ENCODE data around the gene ANXA6.

The ANXA6 gene

DNA sequence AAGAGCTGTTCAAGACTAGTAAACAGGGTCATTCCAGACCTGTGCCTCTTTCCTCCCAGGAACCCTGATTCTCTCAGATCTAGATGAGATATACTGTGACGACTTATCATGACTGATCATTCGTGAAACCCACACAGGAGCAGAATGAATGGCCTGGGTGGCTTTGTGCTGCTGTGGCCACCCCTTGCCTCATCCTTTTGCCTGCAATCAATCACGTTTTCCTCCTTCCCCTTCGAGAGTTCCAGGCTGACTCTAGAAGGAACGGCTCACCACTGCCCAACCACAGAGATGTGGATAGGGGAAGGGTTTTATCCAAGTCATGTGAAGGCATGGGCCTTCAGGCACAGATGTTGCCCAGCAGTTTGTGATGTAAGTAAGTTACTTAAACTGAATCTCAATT lies 5.8 kb downstream of the ANXA6 start:
- DNase-seq = no peak

DNA sequence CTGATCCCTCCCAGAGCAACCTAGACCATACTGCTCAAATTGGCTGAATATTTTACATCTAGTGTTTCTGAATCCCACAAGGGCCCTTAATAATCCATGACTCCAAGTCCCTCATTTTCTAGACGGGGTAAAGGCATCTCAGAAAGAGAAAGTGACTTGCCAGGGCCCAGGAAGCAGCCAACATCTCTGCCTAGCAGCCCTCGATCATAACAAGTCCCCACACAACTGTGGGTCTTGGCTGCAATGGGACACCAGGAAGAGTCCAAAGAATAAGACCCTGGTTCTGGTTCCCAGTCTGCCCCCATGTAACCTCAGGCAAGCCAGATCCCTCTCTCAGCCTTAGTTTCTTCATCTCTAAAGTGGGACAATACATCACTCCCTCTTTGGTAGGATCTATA lies 6.3 kb downstream of the ANXA6 start:
- DNase-seq = no peak

DNA sequence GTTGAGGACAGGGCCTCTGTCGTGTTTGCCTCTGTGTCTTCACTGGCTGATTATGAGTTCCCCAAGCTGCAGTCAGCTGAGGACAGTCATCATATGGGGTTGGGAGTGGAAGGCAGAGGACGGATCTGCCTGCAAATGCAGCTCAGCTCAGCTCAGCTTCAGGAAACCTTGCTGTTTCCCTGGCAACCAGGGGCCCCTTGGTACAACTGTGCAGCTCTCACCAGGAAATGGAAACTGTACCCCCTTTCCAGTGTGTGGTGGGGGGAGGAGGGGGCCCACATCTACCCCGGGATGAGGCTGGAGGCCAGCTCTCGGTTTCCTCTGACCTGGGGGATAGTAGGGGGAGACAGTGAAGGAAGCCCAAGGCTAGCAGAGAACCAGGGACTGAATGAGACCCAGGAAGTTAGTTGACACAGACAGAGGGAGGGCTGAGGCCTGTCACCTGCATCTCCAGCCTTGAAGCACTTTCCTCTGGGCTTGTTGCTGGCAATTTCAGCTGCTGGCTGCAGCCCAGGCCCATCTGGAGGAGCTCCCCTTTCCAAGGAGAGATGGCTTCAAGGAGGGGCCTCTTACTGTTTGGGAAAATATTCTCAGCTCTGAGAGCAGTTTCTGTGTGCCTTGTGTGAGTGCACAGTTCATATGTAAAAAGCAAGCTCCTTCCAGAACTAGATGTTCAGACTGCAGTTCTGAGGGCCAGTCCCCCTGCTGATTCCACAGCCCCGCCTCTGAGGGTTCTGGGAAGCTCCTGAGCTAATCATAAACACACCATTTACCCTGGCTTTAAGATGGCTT lies 6.9 kb downstream of the ANXA6 start:
- peak; percentile 71 for DNase-seq

DNA sequence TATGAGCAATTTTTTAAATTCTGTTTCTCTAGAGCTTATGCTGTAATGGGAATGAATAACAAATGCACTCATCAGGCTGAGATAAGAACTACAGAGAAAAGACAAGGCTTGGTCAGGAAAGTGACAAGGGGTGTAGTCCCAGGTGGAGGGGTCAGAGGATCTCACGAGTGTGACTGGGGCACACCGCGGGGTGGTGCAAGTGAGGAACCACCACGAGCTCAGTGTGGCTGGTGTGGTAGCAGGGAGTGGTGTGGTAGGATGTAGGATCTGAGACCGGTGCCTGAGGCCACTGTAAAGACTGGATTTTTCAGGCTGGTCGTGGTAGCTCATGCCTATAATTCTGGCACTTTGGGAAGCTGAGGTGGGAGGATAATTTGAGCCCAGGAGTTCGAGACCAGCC lies 9.0 kb downstream of the ANXA6 start:
- no peak for DNase-seq

DNA sequence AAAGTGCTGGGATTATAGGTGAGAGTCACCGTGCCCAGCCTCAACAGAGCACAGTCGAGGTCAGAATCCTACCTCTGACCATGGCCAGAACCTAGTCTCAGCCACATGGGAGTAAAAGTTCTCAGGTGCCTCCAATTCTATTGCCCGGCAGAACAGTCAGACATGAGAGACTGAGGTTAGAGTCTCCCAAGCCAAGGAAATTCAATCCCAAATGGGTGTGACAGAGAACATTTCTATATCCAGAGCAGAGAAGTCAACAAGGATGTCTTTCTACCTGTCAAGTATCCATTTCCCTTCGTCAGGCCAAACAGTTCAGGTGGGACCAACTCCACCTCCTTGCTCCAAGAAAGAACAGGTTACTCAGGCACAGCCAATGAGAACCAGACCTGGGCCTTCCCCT lies 10.5 kb downstream of the ANXA6 start:
- no peak for DNase-seq

DNA sequence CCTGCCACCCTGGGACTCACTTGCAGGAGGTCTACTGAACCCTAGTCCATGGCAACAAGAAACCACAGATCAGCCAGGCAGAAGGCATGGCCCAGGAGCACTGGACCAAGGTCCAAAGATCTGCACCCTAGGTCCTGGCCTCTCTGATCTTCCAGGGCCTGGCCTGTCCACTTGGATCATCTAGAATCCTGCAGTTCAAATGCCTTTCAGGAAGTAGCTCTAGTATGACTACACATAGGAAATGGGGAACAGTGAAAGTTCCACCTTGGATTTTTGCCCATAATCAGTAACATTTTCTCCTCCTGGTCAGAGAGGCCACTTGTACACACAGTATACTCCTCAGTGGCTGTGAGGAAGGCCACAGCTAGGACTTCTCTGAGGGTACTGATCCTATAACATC lies 11.5 kb downstream of the ANXA6 start:
- DNase-seq = no peak

DNA sequence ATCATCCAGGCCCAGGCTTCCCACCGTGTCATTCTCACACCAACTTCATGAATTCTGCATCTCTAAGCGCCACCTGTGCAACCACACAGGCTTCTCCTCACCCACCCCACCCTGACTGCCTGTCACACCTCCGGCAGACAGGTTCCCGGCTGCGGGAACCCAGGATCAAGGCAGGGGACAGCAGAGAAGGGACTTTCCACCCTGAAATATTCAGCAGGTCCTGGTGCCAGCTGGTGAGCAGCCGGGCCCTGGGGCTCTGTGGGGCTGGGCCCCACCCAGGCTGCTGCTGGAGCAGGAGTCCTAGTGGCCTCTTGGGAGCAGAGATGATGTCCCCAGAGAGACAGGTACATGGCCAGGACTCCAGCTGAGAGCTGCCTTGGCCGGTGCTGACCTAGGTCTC lies 12.7 kb downstream of the ANXA6 start:
- DNase-seq = no peak

DNA sequence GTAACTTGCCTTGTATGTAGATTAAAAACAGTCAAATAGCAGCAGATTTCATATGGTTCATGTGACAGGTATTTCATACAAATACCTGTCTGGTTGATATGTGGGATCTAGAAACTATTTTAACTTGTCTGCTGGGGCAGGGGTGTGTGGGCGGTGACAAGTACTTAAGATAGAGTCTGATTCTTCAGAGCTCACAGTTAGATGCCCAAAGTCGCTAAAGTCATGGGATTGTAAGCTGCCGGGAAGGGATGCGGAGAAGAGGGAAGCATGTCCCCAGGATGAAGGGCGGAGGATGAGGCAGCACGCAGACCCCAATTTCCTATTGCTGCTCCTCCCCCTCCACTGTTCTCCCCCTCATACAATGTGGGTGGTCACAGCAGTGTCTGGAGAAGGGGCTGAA lies 13.3 kb downstream of the ANXA6 start:
- DNase-seq = no peak

DNA sequence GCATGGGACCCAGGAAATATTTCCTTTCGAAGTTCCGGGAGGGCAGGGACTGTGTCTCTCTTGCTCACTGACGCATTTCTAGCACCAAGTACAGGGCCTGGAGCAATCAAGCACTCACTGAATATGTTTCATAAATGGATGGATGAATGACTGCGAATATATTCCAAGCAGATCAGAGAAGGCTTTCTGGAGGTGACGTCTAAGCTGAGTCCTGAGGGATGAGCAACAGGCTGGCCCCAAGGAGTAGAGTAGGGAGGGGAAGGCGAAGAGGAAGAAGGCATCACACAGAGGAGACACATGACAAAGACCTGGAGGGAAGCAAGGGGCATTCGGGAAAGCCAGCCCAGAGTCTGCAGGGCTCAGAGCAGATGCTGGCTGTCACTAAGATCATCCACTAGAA lies 13.9 kb downstream of the ANXA6 start:
- DNase-seq = no peak

DNA sequence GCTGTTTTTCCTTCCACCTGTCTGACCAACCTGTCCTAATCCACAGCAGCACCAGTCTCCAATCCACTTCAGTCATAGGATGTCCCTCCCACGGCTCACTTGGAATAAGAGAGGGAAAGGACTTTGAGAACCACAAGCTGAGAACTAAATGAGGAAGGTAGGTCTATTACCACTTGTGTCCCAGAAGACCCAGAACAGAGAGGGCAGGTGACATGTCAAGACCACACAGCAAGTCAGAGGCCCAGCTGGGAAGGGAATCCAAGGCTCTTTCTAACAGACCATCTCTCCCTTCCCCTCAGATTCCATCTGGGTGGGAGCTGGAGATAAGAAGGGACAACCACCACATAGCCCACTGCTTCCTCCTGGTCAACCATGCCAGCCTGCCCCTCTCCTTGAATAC lies 14.6 kb downstream of the ANXA6 start:
- no peak for DNase-seq

DNA sequence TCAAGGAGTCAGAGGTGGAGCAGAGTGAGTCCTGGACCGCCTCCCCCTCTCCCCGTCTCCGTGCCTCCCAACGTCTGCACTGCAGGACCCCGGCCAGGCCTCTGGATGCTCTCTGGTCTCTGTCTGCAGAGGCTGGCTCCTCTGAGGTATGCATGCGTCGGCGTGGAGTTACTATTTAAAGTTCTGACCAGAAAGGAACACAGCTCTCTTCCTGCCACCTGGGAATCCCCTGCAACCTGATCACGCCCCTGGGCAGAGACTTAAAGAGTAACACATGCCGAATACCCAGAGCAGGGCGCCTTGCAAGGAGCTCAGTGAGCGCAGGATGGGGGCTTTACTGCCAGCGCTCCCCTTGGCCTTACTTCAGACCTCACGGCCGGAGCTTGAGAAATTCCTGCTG lies 16.0 kb downstream of the ANXA6 start:
- DNase-seq = peak; percentile 49

DNA sequence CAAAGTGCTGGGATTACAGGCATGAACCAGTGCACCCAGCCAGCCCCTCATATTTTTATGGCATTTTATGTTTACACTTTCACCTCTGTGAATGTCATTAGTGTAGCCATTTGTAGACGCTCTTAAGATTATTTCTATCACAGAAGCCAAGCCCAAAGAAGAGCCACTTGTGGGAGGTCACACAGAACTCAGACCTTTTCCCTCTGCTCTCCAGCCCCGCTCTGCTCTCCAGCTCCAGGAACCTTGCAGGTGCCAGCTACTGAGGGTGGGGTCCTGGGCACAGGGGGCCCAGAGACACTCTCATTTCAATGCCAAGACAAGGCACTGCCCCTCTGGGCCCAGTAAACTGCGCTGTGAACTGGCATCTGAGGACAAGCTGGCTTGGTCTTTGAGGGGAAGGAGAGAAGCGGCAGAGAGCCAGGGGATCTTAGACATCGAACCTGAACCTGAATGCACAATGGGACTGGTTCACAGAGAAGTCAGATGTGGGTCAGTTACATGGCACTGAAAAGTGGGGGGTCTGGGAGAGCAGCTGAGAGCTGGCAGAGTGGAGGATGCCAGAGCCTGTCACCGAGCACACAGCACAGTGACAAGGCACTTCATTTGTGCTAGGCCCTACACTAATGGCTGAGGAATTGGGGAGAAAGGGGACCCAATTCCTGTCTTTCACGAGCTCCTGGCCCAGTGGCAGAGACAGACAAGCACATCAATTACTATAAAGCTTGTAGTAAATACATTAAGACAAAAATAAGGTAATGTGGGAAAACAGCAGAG lies 16.7 kb downstream of the ANXA6 start:
- no peak for DNase-seq

DNA sequence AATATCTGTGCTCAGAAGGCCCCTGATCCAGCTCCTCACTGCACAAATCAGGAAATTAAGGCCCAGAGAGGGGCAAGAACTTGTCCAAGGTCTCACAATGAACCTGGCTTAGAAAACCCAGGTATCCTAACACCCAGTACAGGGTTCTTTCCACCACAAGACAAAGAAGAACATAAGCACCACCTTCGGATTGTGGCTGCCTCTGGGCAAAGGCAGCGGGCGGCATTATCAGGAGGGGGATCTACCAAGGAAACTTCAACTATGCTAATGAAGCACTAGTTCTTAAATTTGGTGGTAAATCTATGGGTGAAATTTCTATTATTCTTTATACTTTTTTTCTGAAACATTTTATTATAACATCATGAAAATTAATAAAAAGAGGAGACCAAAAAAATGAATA lies 17.9 kb downstream of the ANXA6 start:
- no peak for DNase-seq

DNA sequence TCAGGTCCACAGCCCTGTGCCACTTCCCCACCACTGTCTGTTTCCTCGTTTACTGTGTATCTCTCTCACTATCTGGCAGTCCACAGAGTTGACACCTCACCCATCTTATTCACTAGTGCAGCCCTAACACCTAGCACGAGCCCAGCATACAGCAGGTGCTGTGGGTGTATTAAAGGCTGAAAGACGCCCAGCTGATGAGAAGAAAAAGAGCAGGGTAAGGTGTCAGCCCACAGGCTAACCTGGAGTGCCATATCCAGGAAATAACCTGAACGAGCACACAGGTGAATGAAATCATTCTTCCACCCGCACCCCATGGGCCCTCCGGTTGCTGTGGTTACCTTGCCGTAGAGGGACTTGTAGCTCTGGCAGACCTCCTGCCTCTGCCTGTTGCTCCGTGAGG lies 18.6 kb downstream of the ANXA6 start:
- DNase-seq = no peak

DNA sequence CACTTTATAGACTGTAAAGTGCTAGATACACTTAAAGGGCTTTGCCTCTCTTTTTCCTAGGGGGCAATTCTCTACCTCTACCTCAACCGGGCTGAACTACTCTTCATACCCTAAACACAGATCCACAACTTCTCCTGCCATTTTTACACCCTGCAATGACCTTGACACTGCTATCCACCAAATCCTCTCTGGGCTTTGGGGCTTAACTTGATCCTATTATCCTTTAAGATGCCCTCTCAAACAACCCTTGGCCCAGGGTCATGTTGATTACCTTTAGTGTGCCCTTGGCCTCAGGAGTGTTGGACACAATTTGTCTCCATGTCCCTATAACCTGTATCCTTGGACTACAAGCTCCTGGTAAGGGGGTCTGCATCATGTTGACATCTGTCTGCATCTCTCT lies 19.5 kb downstream of the ANXA6 start:
- no peak for DNase-seq

DNA sequence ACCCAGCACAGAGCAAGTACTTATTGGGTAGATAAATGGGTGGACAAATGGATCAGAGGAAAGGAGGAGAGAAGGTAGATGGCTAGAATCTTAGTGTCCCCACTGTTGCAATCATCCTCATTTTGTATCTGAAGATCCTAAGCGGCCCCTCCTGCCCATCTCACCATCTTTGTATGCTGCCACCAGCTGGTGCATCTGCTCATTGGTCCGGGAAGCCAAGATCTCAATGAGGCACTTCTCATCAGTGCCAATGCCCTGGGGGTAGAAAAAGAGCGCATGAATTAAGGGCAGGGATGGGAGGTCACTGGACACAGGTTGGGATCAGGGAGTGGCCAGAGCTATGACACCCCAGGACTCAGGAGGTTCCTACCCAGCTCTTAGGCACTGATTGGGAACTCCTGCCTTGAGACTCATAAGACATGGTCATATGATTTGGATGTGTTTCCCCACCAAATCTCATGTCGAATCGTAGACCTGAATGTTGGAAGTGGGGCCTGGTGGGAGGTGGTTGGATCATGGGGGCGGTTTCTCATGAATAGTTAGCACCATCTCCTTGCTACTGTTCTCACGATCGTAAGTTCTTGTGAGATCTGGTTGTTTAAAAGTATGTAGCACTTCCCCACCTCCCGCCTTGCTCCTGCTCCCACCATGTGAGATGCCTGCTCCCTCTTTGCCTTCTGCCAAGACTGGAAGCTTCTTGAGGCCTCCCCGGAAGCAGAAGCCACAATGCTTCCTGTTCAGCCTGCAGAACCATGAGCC lies 20.3 kb downstream of the ANXA6 start:
- DNase-seq = no peak

DNA sequence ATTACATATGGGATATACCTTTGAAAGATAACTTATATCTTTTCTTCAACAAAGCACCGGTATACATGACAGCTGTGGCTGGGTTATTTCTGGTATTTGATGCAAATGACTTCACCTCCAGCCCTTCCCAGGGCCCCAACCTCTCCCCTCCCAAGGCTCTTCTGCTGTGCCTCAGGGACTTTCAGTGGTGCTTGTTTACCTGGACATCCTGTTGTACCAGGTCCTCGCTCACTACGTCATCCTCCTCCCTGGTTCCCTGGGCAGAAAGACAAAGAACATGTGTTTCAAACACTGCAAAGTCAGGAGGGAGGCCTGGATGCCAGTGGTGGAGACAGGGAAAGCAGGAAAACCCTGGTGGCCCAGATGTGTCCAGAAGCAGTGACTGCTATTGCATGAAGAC lies 23.4 kb downstream of the ANXA6 start:
- DNase-seq = no peak

DNA sequence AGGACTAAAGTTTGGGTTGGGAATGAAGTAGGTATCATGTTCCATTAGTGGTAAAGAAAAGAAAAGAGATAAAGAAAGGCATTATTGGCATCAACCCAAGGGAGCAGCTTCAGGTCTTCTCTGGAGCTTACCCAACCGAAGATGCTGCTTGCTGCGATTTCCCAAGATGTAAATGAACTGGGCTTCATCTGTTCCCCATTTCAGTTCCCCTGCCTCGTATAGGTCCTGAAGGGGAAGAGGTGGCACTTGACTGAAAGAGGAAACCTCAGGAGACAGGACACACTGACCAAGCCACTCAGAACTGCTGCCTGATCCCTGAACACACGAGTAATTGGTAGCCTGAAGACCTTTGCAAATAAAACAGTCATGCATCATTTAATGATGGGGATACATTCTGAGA lies 24.6 kb downstream of the ANXA6 start:
- no peak for DNase-seq

DNA sequence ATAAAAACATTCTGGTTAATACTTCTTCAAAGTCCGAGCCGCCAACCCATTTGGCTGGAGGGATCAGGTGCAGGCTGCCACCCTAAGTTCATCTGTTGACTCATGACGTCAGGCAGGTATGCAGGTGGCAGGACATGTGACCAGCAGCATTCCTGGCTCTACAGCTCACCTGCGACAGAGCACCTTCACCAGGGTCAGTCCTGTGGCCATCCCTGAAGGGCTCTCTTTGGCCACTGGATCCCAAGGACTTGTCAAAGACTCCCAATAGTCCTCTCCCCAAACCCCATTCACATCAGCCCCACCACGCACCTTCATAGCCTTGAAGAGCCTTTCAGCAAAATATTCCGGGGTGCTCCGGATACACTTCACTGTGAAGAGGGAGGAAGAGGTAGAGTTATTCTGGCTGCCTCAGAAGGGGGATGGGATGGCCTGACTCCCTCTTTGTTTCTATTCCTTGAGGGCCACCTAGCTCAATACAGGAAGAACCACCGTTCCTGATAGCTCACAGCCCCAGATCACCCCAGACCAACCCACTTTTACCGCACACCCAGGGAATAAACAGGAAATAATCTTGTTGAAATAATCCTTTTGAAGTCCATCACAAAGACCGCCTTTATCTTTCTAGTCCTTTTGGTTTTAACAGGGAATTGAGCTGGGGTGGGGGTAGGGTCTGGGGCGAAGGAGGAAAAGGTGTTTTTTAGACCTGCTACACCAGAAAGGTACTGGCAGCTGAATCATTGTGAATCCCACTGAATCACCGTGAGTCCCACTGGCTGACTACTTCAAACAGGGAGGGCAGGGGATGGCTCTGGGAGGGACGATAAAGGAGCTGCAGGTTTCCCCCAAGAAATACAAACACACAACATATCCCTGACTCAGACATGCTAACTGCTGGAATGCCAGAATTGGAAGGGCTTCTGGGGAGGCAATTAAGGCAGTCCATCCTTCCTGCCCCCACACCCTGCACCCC lies 26.4 kb downstream of the ANXA6 start:
- DNase-seq = no peak

DNA sequence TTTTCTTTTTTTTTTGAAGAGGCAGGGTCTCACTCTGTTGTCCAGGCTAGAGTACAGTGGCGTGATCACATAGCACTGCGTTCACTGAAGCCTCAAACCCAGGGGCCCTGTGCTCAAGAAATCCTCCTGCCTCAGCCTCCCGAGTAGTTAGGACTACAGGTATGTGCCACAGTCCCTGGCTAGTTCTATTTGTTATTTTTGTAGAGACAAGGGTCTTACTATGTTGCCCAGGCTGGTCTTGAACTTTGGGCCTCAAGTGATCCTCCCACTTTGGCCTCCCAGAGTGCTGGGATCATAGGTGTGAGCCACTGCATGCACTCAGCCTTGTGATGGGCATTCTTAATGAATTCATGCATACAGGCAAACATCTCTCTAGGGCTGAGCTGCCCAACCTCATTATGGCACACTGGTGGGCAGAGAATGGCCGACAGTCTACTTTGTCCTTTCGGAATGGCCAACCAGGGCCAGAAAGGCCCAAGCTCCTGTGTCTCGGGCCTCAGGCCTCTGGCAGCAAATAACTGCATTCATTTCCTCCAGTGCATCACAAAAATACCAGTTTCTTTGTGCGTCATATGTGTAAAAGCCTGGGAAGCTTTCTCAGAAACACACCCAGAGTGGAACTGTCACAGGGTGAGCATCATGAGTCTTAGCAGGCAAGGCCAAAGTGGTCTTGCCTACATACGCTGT lies 27.2 kb downstream of the ANXA6 start:
- no peak for DNase-seq

DNA sequence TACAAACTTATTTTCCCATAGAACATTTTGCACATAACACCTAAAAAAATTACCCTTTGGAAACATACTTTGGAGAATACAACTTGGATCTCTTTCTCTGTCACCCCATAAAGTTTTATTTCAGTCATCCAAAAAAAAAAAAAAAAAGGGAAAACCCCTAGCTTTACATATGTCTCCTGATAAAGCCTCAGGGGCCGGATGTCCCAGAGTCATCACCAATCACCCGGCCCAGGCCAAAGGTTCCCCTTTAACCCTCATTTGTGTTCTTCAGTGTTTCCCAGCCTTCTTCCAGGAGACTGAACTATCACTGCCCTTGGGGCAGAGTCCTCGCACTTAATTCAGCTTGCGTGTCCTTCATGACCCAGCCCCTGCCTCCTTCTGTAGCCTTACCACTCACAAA lies 28.8 kb downstream of the ANXA6 start:
- no peak for DNase-seq

DNA sequence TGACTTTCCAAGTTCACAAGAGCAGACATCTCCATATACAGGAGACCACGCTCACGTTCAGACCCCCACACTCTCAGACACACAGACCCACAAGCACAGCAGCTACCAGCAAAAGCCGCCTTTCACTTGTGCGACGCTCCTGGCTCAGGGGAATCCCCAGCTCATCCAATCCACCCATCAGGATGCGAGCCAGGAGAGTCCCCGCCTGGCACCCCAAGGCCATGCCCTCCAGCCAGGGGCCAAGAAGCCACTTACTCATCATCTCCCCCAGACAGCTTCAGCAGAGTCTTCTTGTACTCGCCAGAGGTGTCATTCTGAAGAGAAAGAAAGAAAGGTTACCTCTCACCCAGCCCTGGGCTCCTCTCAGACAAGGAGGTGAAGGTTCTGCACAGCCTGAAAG lies 29.7 kb downstream of the ANXA6 start:
- no peak for DNase-seq

Data from activated CD4-positive, alpha-beta T cell treated with anti-CD3 and anti-CD28 coated beads, Interleukin-2, amount 50 U/mL, for 1 hour (primary cell).